KOPT-K1 (cell line): ENCODE measurements around the gene NAT8L.

Source experiments
- H3K27ac ChIP-seq: fragments of 200-600 bp; sonication (generic); 2 replicates; pipeline ENCODE4 v1.5.1; 2016; ENCODE audit warnings: antibody characterized with exemption, mild to moderate bottlenecking, low read depth, low read length; ENCODE audit not compliant: poor library complexity, severe bottlenecking
- H3K36me3 ChIP-seq: fragments of 200-600 bp; sonication (generic); 2 replicates; pipeline ENCODE4 v1.5.1; 2017; ENCODE audit warnings: antibody characterized with exemption, mild to moderate bottlenecking, low read length, moderate library complexity; ENCODE audit not compliant: insufficient read depth
- H3K9me3 ChIP-seq: fragments of 200-600 bp; sonication (generic); 2 replicates; pipeline ENCODE4 v1.5.1; 2017; ENCODE audit warnings: antibody characterized with exemption, low read length, mild to moderate bottlenecking; ENCODE audit not compliant: insufficient read depth, poor library complexity, severe bottlenecking

Gene NAT8L

DNA sequence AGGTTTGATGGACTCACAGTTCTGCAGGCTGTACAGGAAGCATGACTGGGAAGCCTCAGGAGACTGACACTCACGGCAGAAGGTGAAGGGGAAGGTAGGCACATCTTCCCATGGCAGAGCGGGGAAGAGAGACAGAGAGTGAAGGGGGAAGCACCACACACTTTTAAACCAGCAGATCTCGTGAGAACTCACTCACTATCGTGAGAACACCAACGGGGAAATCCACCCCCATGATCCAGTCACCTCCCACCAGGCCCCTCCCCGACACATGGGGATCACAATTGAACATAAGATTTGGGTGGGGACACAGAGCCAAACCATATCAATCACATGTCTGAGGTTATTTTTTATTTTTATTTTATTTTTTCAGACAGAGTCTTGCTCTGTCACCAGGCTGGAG is 4.9 kb upstream of the NAT8L start:
- no peaks in the 10 kb centered on the region for H3K36me3 ChIP-seq
- no peak overlapping the region for H3K27ac ChIP-seq
- no peaks in the 10 kb centered on the region for H3K9me3 ChIP-seq

DNA sequence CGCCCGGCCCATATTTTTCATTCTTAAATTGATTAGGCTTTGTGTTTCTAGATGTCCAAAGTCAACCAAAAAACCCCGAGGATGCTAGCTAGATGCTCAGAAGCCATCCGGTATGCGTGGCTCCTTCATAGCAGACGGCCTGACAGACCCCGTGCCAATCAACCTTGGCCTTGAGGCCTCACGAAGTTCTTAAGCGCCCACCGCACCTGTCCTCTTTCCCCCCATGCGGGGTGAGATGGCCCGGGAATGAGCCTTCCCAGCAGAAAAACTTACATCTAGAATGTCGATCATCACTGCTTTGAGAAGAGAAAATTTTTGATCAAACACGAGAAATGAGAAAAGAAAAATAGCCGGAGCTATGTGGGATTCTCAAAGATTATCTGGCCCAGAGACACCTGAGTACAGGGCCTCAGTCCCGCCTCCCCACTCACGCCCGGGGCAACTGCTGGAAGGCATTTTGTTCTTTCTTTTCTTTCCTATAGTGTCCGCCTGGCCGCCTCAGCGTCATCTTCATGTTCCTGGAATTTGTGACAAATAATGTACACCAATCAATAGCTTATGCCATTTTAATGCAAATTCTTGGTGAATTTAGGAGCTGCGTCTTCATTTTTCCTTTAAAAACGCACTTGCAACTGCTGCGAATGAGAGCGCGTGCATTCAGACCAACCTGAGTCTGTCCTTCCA is 1.6 kb upstream of the NAT8L start:
- no peak overlapping the region for H3K27ac ChIP-seq
- H3K36me3 ChIP-seq = no peaks in the 10 kb centered on the region

DNA sequence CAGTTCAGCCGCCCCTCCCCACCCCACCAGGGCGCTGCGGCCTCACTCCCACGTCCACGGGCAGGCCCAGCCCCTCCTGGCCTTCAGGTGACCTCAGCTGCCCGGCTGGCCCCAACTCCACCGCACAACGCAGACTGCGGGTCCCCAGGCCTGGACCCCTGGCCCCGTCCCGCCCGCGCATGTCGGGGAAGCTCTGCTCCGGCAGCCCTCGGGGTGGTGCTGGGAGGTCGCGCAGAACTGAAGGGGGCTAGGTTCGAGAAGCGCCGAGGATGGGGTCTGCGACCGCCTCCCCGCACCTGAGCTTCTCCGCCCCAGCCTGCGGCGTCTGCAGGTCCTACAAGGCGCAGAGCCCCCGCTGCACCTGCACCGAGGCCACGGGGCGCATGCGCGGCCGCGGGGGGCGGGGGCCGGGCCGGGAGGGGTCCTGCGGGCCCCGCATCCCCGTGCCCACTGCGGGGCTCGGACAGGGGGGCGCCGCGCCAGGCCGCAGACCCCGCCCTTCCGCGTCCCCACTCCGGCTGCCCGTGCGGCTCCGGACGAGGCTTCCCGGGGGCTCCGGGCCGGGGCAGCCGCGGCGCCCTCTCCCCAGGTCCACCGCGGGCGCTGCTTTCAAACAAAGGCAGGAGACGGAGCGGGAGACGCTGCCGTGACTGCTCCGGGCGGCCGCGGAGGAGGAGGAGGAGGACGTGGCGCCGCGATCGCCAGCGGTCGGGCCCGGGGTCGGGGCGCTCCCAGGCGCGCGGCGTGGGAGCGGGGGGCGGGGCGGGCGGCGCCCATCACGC is 672 bp upstream of the NAT8L start:
- Histone ChIP-seq H3K36me3 (no peaks in the 10 kb centered on the region), H3K27ac (no peak overlapping the region), H3K9me3 (no peaks in the 10 kb centered on the region)

More for the DNA sequence above, 1.6 kb upstream of the NAT8L start:
- H3K9me3 ChIP-seq = no peaks in the 10 kb centered on the region

DNA sequence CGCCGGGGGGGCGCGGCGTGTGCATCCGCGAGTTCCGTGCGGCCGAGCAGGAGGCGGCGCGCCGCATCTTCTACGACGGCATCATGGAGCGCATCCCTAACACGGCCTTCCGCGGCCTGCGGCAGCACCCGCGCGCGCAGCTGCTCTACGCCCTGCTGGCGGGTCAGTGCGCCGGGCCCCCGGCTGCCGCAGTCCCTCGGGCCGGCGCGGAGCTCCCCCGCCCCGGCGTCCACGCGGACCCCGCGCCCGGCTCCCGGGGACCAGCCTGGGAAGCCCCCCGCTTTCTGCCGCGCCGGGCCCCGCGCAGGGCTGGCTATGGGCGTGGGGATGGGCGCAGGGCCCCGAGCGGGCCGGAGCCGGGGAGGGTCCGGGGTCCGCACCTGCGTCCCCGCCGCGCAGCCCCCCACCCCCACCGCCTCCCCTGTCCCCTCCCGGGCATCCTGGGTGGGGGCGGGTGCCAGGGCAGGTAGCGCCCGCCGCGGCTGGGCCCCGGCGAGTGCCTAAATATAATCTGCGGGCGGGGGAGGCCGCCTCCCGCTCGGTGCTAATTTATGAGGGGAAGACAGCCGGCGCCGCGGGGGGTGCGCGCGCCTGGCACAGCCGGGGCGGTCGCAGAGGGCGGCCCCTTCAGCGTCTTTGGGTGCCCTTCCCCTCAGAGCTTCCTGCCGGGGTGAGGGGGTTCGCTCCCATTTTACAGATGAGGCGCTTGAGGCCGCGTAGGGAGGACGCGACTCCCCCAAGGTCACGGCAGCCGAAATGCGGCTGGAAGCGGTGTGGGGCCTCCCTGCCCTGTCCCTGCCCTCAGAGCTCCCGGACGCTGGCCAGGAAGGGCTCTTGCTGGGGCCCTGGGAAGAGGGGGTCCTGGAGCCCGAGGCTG is 837 bp downstream of the NAT8L start:
- H3K36me3 ChIP-seq = no peaks in the 10 kb centered on the region
- H3K27ac ChIP-seq = no peak overlapping the region
- no peaks in the 10 kb centered on the region for H3K9me3 ChIP-seq

DNA sequence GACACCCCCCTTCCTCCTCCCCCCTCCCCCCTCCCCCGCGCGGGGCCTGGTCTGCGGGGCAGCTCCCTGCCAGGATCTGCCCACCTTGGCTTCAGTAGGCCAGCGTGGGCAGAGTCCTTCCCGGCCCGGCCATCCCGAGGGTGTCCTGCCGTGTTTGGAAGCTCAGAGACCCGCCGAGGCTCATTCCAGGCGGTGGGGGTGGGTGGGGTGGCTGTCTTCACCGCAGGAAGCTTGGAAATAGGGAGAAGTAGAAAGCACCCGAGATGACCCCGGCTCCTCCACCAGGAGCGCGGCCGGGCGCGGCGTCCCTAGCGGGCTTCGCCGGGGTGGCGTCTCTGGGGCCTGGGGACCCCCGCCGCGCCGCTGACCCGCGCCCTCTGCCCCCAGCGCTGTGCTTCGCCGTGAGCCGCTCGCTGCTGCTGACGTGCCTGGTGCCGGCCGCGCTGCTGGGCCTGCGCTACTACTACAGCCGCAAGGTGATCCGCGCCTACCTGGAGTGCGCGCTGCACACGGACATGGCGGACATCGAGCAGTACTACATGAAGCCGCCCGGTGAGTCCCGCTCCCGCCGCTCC is 1.6 kb downstream of the NAT8L start:
- H3K27ac ChIP-seq = no peak overlapping the region
- H3K36me3 ChIP-seq = no peaks in the 10 kb centered on the region
- H3K9me3 ChIP-seq = no peaks in the 10 kb centered on the region

DNA sequence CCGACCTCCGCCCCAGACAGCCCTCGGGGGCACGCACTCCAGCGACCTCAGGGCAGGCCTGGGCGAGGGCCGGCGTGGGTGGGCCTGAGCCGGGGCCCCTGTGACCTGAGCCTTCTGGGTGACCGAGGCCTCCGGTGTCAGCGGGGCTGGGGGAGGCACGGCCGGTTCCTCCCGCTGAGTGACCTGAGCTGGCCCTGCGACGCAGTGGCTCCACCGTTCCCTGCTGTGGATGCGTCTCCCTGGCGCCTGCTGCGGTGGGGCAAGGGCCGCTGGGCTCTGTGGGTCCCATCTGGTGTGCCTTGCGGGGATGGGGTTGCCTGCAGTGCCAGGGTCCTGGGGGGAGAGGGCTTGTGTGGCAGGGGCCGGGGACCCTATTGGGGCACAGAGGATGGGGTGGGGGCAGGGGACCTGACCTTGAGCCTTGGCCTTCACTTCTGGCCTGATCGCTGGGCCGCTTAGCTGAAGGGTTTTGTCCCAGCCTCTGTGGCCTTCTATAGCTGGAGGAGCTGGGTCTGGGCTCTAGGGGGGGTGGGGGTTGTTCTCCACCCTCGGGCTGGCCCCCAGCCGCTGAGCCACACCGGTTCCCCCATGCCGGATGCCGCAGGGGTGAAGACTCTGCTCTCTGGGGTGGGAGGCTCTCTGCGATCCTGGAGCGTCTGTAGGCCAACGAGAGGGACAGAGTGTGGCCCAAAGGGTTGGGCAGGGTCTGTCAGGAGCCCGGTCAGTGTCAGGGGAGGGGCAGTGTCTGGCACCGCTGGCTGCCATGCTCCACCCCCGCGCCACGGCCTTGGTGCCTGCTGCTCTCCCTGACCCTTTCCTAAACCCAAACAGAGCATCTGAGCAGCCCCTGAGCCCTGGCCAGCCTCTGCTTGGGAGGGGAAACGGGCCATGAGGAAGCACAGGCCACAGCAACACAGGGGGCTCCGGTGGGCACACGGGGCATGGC is 2.3 kb downstream of the NAT8L start:
- H3K36me3 ChIP-seq = no peaks in the 10 kb centered on the region
- H3K9me3 ChIP-seq = no peaks in the 10 kb centered on the region
- H3K27ac ChIP-seq = no peak overlapping the region

DNA sequence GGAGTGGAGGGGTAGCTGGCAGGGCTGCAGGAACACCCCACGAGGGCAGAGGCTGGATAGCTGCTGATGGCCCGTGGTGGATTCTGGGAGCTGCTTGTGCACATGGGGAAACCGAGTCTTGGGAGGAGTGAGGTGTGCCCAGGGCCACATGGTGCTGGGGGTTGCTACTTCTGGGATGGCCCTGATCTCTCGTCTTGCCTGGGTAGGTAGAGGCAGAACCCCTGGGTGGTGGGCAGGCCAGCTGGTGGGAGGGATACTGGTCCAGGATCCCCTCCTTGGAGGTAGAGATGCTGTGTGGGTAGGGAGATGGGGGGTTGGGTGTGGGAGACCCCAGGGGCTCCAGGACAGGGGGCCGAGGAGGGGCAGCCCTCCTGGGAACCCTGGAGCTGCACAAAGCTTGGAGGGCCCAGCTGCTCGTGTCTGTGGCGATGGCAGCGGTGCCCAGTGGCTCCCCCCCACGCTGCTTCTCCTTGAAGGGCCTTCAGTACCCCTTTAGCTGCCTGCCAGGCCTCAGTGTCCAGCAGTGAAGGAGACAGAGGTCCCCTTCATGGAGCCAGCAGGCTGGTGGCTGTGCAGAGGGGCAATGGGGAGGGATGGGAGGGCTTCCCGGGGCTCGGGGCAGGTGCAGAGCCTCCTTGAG is 3.2 kb downstream of the NAT8L start:
- H3K27ac ChIP-seq = no peak overlapping the region
- no peaks in the 10 kb centered on the region for H3K9me3 ChIP-seq
- no peaks in the 10 kb centered on the region for H3K36me3 ChIP-seq

DNA sequence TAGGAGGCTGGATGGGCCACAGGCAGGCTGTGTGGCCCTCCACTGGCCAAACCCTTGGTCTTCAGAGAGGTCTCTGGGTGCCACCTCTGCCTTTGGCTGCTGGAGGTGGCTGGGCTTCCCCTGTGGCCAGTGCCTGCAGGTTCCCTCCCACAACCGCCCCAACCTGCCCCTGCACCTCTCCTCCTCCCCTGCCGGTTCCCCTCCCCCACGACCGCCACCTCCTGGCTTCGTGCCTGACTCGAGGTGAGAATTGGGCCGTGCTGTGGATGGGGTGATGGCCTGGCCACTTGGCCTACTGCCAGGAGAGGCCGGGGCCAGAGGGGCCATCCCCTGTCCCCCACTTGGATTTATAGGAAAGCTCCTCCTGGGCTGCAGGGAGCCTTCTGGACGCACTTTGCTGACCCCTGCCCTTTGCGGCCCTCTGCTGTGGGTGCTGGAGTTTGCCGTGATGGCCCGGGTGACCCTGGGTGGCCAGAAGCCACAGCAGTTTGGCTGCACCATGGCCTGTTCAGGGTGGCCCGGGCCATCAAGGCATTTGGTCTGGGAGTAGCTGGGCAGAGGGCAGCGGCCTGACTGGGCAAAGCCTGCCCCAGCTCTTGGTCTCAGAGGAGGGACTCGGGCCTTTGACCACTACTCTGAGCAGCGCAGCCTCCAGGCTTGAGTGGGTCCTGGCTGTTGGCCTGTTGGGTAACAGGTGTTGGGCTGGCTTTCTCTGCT is 3.8 kb downstream of the NAT8L start:
- Histone ChIP-seq H3K9me3 (no peaks in the 10 kb centered on the region), H3K27ac (no peak overlapping the region), H3K36me3 (no peaks in the 10 kb centered on the region)

DNA sequence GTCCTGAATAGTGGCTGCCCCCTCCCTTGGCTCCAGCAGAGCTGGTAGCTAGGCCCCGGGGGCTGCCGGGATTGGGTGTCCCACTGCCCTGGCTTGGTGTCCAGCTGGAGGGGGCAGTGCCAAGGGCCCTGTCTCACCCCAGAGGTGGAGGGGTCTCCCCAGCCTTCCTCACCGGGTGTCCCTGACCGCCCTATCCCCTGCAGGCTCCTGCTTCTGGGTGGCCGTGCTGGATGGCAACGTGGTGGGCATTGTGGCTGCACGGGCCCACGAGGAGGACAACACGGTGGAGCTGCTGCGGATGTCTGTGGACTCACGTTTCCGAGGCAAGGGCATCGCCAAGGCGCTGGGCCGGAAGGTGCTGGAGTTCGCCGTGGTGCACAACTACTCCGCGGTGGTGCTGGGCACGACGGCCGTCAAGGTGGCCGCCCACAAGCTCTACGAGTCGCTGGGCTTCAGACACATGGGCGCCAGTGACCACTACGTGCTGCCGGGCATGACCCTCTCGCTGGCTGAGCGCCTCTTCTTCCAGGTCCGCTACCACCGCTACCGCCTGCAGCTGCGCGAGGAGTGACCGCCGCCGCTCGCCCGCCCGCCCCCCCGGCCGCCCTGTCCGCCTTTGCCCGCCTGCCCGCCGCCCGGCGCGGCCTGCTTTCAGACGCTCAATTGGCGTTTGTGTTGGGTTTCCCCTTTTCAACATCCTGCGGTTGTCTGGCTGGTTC is 4.6 kb downstream of the NAT8L start:
- H3K9me3 ChIP-seq = no peaks in the 10 kb centered on the region
- no peak overlapping the region for H3K27ac ChIP-seq

DNA sequence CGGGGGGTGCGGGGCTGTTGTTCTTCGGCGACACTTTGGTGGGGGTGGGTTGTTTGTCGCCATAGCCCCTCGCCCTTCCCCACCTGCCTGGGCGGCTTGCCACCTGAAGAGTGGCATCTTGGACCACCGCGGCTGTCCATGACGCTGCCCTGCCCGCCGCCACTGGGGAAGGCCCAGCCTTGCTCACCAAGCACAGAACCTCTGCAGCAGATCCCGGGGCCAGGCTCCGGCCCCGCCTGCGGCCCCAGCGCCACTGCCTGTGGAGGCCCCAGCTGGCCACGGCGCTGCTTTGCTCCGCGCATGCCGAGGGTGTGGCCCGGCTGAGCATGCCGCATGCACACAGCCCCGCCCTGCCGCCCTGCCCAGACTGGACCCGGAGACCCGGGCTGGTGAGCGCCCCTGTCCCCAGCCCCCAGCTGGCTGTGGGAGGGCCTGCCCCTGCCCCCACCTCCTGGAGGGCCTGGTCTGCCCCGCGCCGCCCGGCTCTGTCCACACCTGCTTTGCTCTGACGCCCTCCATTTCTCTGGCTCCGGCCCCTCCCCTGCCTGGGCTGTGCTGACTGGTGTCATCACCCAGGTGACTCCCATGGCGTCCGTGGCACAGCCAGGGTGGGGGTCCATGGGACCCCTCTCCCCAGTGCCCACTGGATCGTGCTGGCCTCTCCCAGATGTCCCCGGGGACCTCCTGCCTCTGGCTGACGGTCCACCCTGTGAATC is 5.3 kb downstream of the NAT8L start:
- Histone ChIP-seq H3K9me3 (no peaks in the 10 kb centered on the region), H3K36me3 (no peaks in the 10 kb centered on the region), H3K27ac (no peak overlapping the region)

More for the DNA sequence above, 4.6 kb downstream of the NAT8L start:
- H3K36me3 ChIP-seq = no peaks in the 10 kb centered on the region

DNA sequence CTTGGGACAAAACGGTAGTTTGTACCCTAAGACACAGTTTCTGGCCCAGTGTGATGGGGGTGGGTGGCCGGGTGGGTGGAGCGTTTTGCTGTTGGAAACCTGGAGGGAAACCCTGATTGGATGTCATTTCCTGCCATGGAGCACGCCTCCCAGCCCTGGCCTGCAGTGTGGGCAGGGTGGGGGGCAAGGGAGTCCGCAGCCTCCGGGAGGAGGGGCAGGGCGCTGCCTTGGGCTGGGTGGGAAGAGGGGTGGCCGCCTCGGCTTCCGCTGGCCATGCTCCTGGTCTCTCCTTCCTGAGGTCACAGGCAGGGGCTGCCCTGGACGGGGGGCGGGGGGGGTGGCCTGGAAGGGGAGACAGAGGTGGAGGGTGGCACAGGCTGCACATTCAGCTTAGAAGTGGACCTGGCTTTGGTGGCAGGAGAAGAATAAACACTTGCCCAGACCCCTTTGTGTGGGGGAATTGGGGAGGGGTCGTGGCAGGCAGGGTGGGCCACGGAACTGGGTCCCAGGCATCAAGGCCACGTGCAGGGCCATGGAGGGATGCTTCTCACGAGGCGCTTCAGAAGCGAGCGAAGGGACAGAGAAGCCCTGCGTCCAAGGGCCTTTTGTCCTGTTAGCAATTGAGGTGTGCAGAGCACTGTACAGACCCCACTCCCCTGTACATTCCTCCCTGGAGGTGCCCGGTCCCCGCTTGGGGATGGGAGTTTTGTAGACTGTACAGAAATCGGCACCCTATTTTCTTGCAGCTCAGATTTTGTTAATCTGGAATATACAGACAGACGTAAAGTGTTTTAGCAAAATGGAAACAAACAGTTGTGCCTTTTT is 6.2 kb downstream of the NAT8L start:
- Histone ChIP-seq H3K36me3 (no peaks in the 10 kb centered on the region), H3K27ac (no peak overlapping the region), H3K9me3 (no peaks in the 10 kb centered on the region)
